ENCODE data around the gene ANXA5.

Gene ANXA5

DNA sequence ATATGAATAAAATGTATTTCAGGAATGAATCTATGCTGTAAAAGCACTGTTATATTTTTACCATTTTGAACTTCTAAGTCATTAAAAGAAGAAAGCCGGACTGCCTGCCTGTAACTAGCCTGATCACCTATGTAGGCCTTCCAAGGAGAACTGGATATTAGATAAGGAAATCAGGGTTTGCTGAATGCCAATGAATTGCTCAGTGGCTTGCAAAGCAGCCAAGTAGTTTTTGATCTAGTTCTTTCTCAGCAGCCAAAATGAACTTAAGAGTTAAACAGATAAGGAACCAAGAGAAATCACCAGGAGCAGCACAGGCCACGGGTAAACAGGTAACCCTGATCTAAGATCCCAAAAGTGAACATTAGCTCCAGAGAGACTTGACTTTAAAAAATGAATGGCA, 3.3 kb downstream of the ANXA5 start:
- Histone ChIP-seq H4K91ac (ENCODE audit: low read depth, low read length) (no peak overlapping the region), H2BK5ac (ENCODE audit: low read depth, low read length, poor library complexity) (no peak overlapping the region), H3K23ac (ENCODE audit: low read length) (no peak overlapping the region), H3K18ac (ENCODE audit: low read length) (no peak overlapping the region), H4K12ac (ENCODE audit: low read depth, low read length) (no peak overlapping the region), H3K4me2 (ENCODE audit: low read length) (no peak overlapping the region), H2AK5ac (ENCODE audit: low read length) (no peak overlapping the region), H3K4me1 (ENCODE audit: control insufficient read depth in 1 of 2, insufficient read depth in 2 of 2, low read length in 2 of 2) (peaks cover 11 to 15% of the 10 kb centered on the region in 2 experiments), H3K9me3 (ENCODE audit: insufficient read depth, low read depth, low read length) (no peaks in the 10 kb centered on the region), H3K4ac (ENCODE audit: low read depth, low read length) (peak overlapping the region; percentile 17), H3K79me2 (ENCODE audit: control insufficient read depth, insufficient read depth, low read length, poor library complexity) (peaks cover 19% of the 10 kb centered on the region), H3K4me3 (ENCODE audit: low read depth, low read length) (no peak overlapping the region), H2AFZ (ENCODE audit: insufficient read depth, low read length, poor library complexity) (no peak overlapping the region), H4K8ac (ENCODE audit: low read depth, low read length) (no peak overlapping the region), H2BK12ac (ENCODE audit: low read length) (no peak overlapping the region), H3K36me3 (ENCODE audit: control insufficient read depth in 1 of 2, insufficient read depth in 2 of 2, low read length in 2 of 2) (peaks cover 2% of the 10 kb centered on the region in 2 experiments), H3K27me3 (ENCODE audit: insufficient read depth, low read length) (no peaks in the 10 kb centered on the region), H3K9ac (ENCODE audit: low read length) (no peak overlapping the region), H2BK120ac (ENCODE audit: insufficient read depth, low read length, poor library complexity) (no peak overlapping the region), H3K14ac (ENCODE audit: low read length) (no peak overlapping the region), H3K79me1 (ENCODE audit: low read length) (peaks cover 13% of the 10 kb centered on the region), H3K27ac (ENCODE audit: low read depth, low read length) (no peak overlapping the region)
- no CpG with 5 or more reads among the region's 2 CpGs for WGBS (ENCODE audit: extremely low coverage, insufficient coverage, insufficient read length)
- DNase-seq, result peak in 1 of 2 donors; percentile 49

DNA sequence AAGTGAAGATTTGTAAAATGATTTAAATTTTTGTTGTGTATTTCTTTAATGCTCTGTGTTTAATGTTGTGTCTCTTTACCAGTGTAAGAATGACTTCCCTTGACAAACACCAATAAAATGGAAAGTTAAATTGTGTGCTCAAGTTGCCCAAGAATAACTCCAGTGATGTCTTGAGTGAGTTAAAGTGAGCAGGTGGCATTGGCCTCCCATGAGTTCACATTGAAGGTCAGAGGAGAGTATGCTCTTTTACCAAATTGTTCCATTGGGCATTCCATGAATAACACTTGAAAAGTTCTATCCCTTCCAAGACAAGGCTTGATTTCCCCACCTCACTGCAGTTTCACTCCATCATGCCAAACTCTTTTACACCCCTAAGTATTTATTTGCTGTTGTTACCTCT, 4.5 kb downstream of the ANXA5 start:
- Histone ChIP-seq H3K18ac (ENCODE audit: low read length) (no peak overlapping the region), H2BK120ac (ENCODE audit: insufficient read depth, low read length, poor library complexity) (no peak overlapping the region), H4K8ac (ENCODE audit: low read depth, low read length) (no peak overlapping the region), H3K4me1 (ENCODE audit: control insufficient read depth in 1 of 2, insufficient read depth in 2 of 2, low read length in 2 of 2) (peaks cover 11 to 12% of the 10 kb centered on the region in 2 experiments), H3K36me3 (ENCODE audit: control insufficient read depth in 1 of 2, insufficient read depth in 2 of 2, low read length in 2 of 2) (peaks cover 2 to 9% of the 10 kb centered on the region in 2 experiments), H4K91ac (ENCODE audit: low read depth, low read length) (no peak overlapping the region), H3K14ac (ENCODE audit: low read length) (no peak overlapping the region), H3K9ac (ENCODE audit: low read length) (no peak overlapping the region), H3K4me2 (ENCODE audit: low read length) (no peak overlapping the region), H3K4me3 (ENCODE audit: low read depth, low read length) (no peak overlapping the region), H3K27ac (ENCODE audit: low read depth, low read length) (no peak overlapping the region), H4K12ac (ENCODE audit: low read depth, low read length) (no peak overlapping the region), H3K79me2 (ENCODE audit: control insufficient read depth, insufficient read depth, low read length, poor library complexity) (peaks cover 19% of the 10 kb centered on the region), H3K23ac (ENCODE audit: low read length) (no peak overlapping the region), H3K9me3 (ENCODE audit: insufficient read depth, low read depth, low read length) (no peaks in the 10 kb centered on the region), H2BK12ac (ENCODE audit: low read length) (no peak overlapping the region), H2BK5ac (ENCODE audit: low read depth, low read length, poor library complexity) (no peak overlapping the region), H3K79me1 (ENCODE audit: low read length) (peaks cover 13% of the 10 kb centered on the region), H2AFZ (ENCODE audit: insufficient read depth, low read length, poor library complexity) (no peak overlapping the region), H3K27me3 (ENCODE audit: insufficient read depth, low read length) (no peaks in the 10 kb centered on the region), H3K4ac (ENCODE audit: low read depth, low read length) (peak overlapping the region; percentile 37), H2AK5ac (ENCODE audit: low read length) (no peak overlapping the region)
- no peak for DNase-seq

DNA sequence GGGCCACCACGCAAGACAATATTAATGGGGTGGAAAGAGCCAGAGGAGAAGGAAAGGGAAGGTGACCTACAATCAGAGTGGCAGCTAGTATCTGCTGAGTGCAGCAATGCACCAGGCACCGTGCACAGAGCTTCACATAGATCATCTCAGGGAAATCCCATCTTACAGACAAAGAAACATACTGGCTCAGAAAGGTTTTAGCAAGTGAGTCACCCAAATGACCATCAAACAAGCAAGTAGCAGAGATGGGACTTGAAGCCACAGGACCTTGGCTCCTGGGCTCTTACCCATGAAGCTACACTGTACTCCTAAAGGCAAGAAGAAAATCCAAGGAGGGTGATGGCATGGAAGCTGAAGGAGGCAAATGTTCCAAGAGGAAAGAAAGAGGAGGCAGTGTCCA, 6.8 kb downstream of the ANXA5 start:
- H2AFZ ChIP-seq (ENCODE audit: insufficient read depth, low read length, poor library complexity), result no peak overlapping the region
- no peak overlapping the region for H3K4me3 ChIP-seq (ENCODE audit: low read depth, low read length)
- H3K23ac ChIP-seq (ENCODE audit: low read length), result no peak overlapping the region
- peaks cover 11% of the 10 kb centered on the region for H3K79me2 ChIP-seq (ENCODE audit: control insufficient read depth, insufficient read depth, low read length, poor library complexity)
- peak overlapping the region; percentile 1 for H2AK5ac ChIP-seq (ENCODE audit: low read length)
- peak overlapping the region; percentile 45 for H4K91ac ChIP-seq (ENCODE audit: low read depth, low read length)
- H3K4me2 ChIP-seq (ENCODE audit: low read length), result peak overlapping the region; percentile 17
- peak overlapping the region; percentile 52 for H3K14ac ChIP-seq (ENCODE audit: low read length)
- no peak overlapping the region for H2BK12ac ChIP-seq (ENCODE audit: low read length)
- H3K9me3 ChIP-seq (ENCODE audit: insufficient read depth, low read depth, low read length), result no peaks in the 10 kb centered on the region
- H3K27ac ChIP-seq (ENCODE audit: low read depth, low read length), result peak overlapping the region; percentile 66
- peaks cover 11 to 12% of the 10 kb centered on the region in 2 experiments for H3K4me1 ChIP-seq (ENCODE audit: control insufficient read depth in 1 of 2, insufficient read depth in 2 of 2, low read length in 2 of 2)
- peak overlapping the region; percentile 6 for H2BK5ac ChIP-seq (ENCODE audit: low read depth, low read length, poor library complexity)
- H3K79me1 ChIP-seq (ENCODE audit: low read length), result peaks cover 6% of the 10 kb centered on the region
- peaks cover 7 to 20% of the 10 kb centered on the region in 2 experiments for H3K36me3 ChIP-seq (ENCODE audit: control insufficient read depth in 1 of 2, insufficient read depth in 2 of 2, low read length in 2 of 2)
- H4K12ac ChIP-seq (ENCODE audit: low read depth, low read length), result no peak overlapping the region
- no peak overlapping the region for H3K9ac ChIP-seq (ENCODE audit: low read length)
- WGBS (ENCODE audit: extremely low coverage, insufficient coverage, insufficient read length), result no CpG with 5 or more reads among the region's 2 CpGs
- no peak overlapping the region for H4K8ac ChIP-seq (ENCODE audit: low read depth, low read length)
- peak overlapping the region; percentile 66 for H3K18ac ChIP-seq (ENCODE audit: low read length)
- peak overlapping the region; percentile 95 for H3K4ac ChIP-seq (ENCODE audit: low read depth, low read length)
- H2BK120ac ChIP-seq (ENCODE audit: insufficient read depth, low read length, poor library complexity), result no peak overlapping the region
- H3K27me3 ChIP-seq (ENCODE audit: insufficient read depth, low read length), result no peaks in the 10 kb centered on the region
- DNase-seq, result peak; percentile 42 to 59

DNA sequence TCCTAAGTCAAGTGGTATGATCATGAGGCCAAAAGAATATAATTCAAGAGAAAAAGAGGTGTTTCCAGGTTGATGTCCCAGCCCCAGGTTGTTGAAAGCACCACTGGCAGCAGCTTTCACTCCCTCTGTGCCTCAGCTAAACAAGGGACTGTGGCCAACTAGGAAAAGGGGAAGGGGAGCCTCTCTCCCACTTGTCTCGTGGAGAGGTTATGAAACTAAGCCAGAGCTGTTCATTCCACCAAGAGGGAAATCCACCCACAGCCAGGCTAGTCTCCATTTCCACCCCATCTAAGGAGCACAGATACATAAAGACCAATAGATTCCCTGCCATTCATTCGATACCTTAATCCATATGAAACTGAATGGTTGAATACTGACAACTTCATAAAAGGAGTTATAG, 8.1 kb downstream of the ANXA5 start:
- no peak overlapping the region for H3K4me3 ChIP-seq (ENCODE audit: low read depth, low read length)
- peaks cover 11 to 12% of the 10 kb centered on the region in 2 experiments for H3K4me1 ChIP-seq (ENCODE audit: control insufficient read depth in 1 of 2, insufficient read depth in 2 of 2, low read length in 2 of 2)
- H3K27me3 ChIP-seq (ENCODE audit: insufficient read depth, low read length), result no peaks in the 10 kb centered on the region
- WGBS (ENCODE audit: extremely low coverage, insufficient coverage, insufficient read length), result no CpG with 5 or more reads among the region's 2 CpGs
- H3K9me3 ChIP-seq (ENCODE audit: insufficient read depth, low read depth, low read length), result no peaks in the 10 kb centered on the region
- no peak overlapping the region for H2BK120ac ChIP-seq (ENCODE audit: insufficient read depth, low read length, poor library complexity)
- H3K18ac ChIP-seq (ENCODE audit: low read length), result no peak overlapping the region
- no peak overlapping the region for H4K12ac ChIP-seq (ENCODE audit: low read depth, low read length)
- no peak for DNase-seq
- no peak overlapping the region for H3K4me2 ChIP-seq (ENCODE audit: low read length)
- no peak overlapping the region for H3K23ac ChIP-seq (ENCODE audit: low read length)
- H3K79me1 ChIP-seq (ENCODE audit: low read length), result peaks cover 6% of the 10 kb centered on the region
- no peak overlapping the region for H2AFZ ChIP-seq (ENCODE audit: insufficient read depth, low read length, poor library complexity)
- peak overlapping the region; percentile 84 for H3K4ac ChIP-seq (ENCODE audit: low read depth, low read length)
- peaks cover 11% of the 10 kb centered on the region for H3K79me2 ChIP-seq (ENCODE audit: control insufficient read depth, insufficient read depth, low read length, poor library complexity)
- H3K27ac ChIP-seq (ENCODE audit: low read depth, low read length), result no peak overlapping the region
- no peak overlapping the region for H4K8ac ChIP-seq (ENCODE audit: low read depth, low read length)
- H2BK5ac ChIP-seq (ENCODE audit: low read depth, low read length, poor library complexity), result no peak overlapping the region
- H3K14ac ChIP-seq (ENCODE audit: low read length), result no peak overlapping the region
- no peak overlapping the region for H3K9ac ChIP-seq (ENCODE audit: low read length)
- H2BK12ac ChIP-seq (ENCODE audit: low read length), result no peak overlapping the region
- peaks cover 8 to 24% of the 10 kb centered on the region in 2 experiments for H3K36me3 ChIP-seq (ENCODE audit: control insufficient read depth in 1 of 2, insufficient read depth in 2 of 2, low read length in 2 of 2)
- no peak overlapping the region for H2AK5ac ChIP-seq (ENCODE audit: low read length)
- no peak overlapping the region for H4K91ac ChIP-seq (ENCODE audit: low read depth, low read length)
